ENCODE results near the gene RALGPS1.

RALGPS1 gene

GRCh38 chr9:127154003-127154389 is 239.4 kb downstream of the RALGPS1 start:
- Histone ChIP-seq H3K4me3 (ENCODE audit: low read length) (peak overlapping the region; percentile 19), H3K4me2 (ENCODE audit: low read length) (peak overlapping the region; percentile 58), H3K9ac (ENCODE audit: low read depth, low read length) (no peak overlapping the region), H3K4me1 (ENCODE audit: control insufficient read depth, insufficient read depth, low read length) (peaks cover 20% of the 10 kb centered on the region), H3K27me3 (ENCODE audit: control insufficient read depth, insufficient read depth, low read length) (peaks cover 17% of the 10 kb centered on the region), H3K9me3 (replicated peaks; ENCODE audit: low read length) (no peaks in the 10 kb centered on the region), H3K36me3 (ENCODE audit: insufficient read depth, low read length) (no peaks in the 10 kb centered on the region)

GRCh38 chr9:127154390-127155191 is 240.0 kb downstream of the RALGPS1 start:
- Histone ChIP-seq H3K4me2 (ENCODE audit: low read length) (peak overlapping the region; percentile 58), H3K4me1 (ENCODE audit: control insufficient read depth, insufficient read depth, low read length) (peaks cover 26% of the 10 kb centered on the region), H3K27me3 (ENCODE audit: control insufficient read depth, insufficient read depth, low read length) (peaks cover 11% of the 10 kb centered on the region), H3K36me3 (ENCODE audit: insufficient read depth, low read length) (no peaks in the 10 kb centered on the region), H3K9me3 (replicated peaks; ENCODE audit: low read length) (no peaks in the 10 kb centered on the region), H3K9ac (ENCODE audit: low read depth, low read length) (no peak overlapping the region), H3K4me3 (ENCODE audit: low read length) (peak overlapping the region; percentile 19)

DNA sequence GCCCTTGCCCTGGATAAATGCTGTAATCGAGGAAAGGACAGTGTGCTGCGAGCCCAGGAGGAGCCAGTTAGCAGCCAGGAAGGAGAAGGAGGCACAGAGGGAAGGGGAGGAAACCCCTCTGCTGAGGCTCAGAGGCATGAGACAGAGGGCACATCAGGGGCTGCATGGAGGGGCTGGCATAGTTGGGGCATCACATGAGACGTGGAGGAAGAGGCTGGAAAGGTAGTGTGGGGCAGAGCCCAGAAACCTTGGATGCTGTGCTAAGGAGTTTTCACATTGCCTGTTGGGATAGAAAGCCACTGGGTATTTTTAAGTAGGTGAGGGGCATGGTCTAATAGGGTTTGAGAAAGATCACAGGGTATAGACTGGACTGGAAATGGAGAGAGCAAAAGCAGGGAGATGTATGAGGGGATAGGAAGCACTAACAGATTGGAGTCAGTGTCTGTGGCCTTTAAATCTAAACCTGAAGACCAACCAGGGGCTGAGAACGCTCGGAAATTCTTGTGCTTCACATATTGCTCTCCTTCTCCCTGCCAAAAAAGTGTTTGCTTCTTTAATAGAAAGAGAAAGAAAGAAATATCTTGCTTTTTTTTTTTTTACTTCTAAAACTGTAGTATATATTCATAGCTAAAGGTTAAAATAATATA is 240.9 kb downstream of the RALGPS1 start:
- Histone ChIP-seq H3K4me1 (ENCODE audit: control insufficient read depth, insufficient read depth, low read length) (peaks cover 31% of the 10 kb centered on the region), H3K36me3 (ENCODE audit: insufficient read depth, low read length) (no peaks in the 10 kb centered on the region), H3K4me3 (ENCODE audit: low read length) (no peak overlapping the region), H3K27me3 (ENCODE audit: control insufficient read depth, insufficient read depth, low read length) (peaks cover 10% of the 10 kb centered on the region), H3K9ac (ENCODE audit: low read depth, low read length) (no peak overlapping the region), H3K4me2 (ENCODE audit: low read length) (peak overlapping the region; percentile 58), H3K9me3 (replicated peaks; ENCODE audit: low read length) (no peaks in the 10 kb centered on the region)

GRCh38 chr9:127158786-127159324 is 244.3 kb downstream of the RALGPS1 start:
- H3K36me3 ChIP-seq (ENCODE audit: insufficient read depth, low read length), result no peaks in the 10 kb centered on the region
- H3K27me3 ChIP-seq (ENCODE audit: control insufficient read depth, insufficient read depth, low read length), result no peaks in the 10 kb centered on the region

DNA sequence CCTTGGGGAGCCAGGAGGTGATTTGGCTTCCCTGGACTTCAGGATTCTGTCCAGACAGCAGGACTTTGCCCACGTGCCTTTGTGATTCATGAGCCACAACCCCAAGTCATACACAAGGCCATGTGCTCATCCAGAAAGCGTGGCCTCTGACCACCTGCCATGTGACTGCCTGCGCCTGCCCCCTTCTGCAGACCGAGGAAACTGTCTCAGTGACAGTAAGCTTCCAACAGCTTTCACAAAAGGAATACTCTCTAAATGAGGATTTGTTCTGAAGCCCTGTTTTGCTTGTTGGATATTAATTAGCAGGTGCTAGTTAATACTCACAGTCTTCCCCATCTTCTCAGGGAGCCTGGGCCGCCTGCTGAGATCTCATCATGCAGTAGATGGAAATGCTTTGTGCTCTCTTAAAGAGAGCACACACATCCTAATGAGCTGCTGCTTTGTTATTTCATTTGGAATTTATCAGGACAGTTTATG is 244.8 kb downstream of the RALGPS1 start:
- Histone ChIP-seq H3K9me3 (replicated peaks; ENCODE audit: low read length) (no peaks in the 10 kb centered on the region), H3K4me2 (ENCODE audit: low read length) (peak overlapping the region; percentile 22), H3K4me3 (ENCODE audit: low read length) (no peak overlapping the region), H3K9ac (ENCODE audit: low read depth, low read length) (peak overlapping the region; percentile 28), H3K4me1 (ENCODE audit: control insufficient read depth, insufficient read depth, low read length) (peaks cover 37% of the 10 kb centered on the region), H3K27me3 (ENCODE audit: control insufficient read depth, insufficient read depth, low read length) (no peaks in the 10 kb centered on the region), H3K36me3 (ENCODE audit: insufficient read depth, low read length) (no peaks in the 10 kb centered on the region)

More at GRCh38 chr9:127158786-127159324, 244.3 kb downstream of the RALGPS1 start:
- Histone ChIP-seq H3K4me3 (ENCODE audit: low read length) (no peak overlapping the region), H3K4me1 (ENCODE audit: control insufficient read depth, insufficient read depth, low read length) (peaks cover 42% of the 10 kb centered on the region), H3K9me3 (replicated peaks; ENCODE audit: low read length) (no peaks in the 10 kb centered on the region), H3K9ac (ENCODE audit: low read depth, low read length) (no peak overlapping the region), H3K4me2 (ENCODE audit: low read length) (peak overlapping the region; percentile 22)

DNA sequence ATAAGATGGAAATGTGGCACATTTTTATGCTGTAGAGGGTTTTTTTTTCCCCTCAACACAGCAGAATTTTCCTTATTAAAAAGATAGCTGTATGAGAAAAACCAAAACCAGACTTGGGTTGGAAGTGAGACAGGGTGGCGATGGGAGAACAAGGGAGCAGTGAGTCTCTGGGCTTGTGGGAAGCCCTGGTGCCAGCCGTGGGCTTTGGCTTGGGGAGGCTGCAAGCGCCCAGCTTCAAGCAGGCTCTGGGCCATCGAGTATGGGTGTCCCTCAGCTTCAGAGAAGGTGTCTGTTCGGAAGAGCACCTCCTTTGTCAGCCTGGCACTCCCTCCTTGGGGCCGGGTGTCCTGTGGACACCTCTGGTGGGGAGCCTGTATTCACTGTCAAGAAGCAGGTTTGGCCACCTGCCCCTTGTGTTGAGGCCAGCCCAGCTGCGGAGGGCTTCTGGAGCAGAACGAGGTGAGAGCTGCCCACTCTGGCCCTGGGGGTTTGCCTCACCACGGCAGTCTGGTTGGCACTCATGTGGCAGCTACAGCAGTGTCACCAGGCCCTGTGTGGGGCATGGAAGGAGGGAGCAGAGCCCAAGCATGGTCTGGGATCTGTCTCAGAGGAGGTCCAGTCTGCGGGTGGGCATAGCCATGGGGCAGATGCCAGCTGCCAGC is 245.5 kb downstream of the RALGPS1 start:
- H3K36me3 ChIP-seq (ENCODE audit: insufficient read depth, low read length), result no peaks in the 10 kb centered on the region
- H3K4me1 ChIP-seq (ENCODE audit: control insufficient read depth, insufficient read depth, low read length), result peaks cover 30% of the 10 kb centered on the region
- no peaks in the 10 kb centered on the region for H3K9me3 ChIP-seq (replicated peaks; ENCODE audit: low read length)
- H3K27me3 ChIP-seq (ENCODE audit: control insufficient read depth, insufficient read depth, low read length), result no peaks in the 10 kb centered on the region
- H3K4me3 ChIP-seq (ENCODE audit: low read length), result no peak overlapping the region
- H3K4me2 ChIP-seq (ENCODE audit: low read length), result no peak overlapping the region
- peak overlapping the region; percentile 28 for H3K9ac ChIP-seq (ENCODE audit: low read depth, low read length)

DNA sequence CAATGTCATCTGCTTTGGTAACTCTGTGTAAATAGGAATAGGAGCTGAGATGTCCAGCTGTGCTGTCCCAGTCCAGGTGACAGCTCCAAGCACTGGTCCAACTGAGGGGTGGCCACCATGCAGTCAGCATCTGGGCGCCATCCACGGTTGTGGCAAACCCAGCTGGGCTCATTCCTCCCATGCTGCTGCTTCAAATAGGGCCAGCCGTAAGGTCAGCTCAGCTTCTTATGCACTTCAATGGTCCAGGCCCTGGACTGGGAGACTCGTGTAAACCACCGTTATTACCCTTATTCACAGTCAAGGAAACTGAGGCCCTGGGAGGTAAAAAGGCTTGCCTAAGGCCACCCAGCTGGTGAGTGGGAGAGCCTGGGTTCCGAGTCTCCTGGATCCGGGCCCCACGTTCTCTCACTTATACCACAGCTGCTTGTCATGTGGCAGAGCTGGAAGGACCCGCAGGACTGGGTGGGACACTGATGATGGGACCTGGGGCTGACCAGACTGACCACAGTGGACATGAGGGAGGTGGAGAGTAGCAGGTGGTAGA is 246.6 kb downstream of the RALGPS1 start:
- Histone ChIP-seq H3K9me3 (replicated peaks; ENCODE audit: low read length) (no peaks in the 10 kb centered on the region), H3K9ac (ENCODE audit: low read depth, low read length) (no peak overlapping the region), H3K27me3 (ENCODE audit: control insufficient read depth, insufficient read depth, low read length) (no peaks in the 10 kb centered on the region), H3K4me2 (ENCODE audit: low read length) (no peak overlapping the region), H3K4me3 (ENCODE audit: low read length) (no peak overlapping the region), H3K4me1 (ENCODE audit: control insufficient read depth, insufficient read depth, low read length) (peaks cover 25% of the 10 kb centered on the region), H3K36me3 (ENCODE audit: insufficient read depth, low read length) (no peaks in the 10 kb centered on the region)

GRCh38 chr9:127162046-127162863 is 247.7 kb downstream of the RALGPS1 start:
- H3K9me3 ChIP-seq (replicated peaks; ENCODE audit: low read length), result no peaks in the 10 kb centered on the region
- H3K9ac ChIP-seq (ENCODE audit: low read depth, low read length), result no peak overlapping the region
- H3K36me3 ChIP-seq (ENCODE audit: insufficient read depth, low read length), result no peaks in the 10 kb centered on the region
- H3K4me3 ChIP-seq (ENCODE audit: low read length), result no peak overlapping the region
- peaks cover 35% of the 10 kb centered on the region for H3K4me1 ChIP-seq (ENCODE audit: control insufficient read depth, insufficient read depth, low read length)
- no peak overlapping the region for H3K4me2 ChIP-seq (ENCODE audit: low read length)
- no peaks in the 10 kb centered on the region for H3K27me3 ChIP-seq (ENCODE audit: control insufficient read depth, insufficient read depth, low read length)

DNA sequence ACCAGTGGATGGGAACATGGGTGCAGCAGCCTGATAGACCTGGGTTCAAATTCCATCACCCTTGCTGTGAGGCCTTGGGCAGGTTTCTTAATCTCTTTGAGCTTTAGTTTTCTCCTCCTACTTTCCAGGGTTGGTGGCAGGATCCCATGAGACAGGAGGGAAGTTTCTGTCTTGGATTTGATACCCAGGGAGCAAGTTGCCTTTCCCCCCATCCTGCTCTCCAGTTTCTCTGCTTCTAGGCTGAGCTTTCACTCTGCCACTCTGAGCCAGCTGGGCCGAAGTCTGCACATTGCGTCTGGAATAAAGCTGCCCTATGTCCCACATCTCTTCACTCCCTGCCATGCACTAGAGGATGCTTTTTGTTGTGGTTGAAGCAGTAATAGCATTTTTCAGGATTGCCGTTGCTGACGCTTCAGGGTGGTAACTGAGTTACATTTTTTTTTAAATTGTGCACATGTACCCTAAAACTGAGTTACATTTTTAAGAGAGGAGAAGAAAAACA is 248.3 kb downstream of the RALGPS1 start:
- Histone ChIP-seq H3K36me3 (ENCODE audit: insufficient read depth, low read length) (no peaks in the 10 kb centered on the region), H3K4me2 (ENCODE audit: low read length) (no peak overlapping the region), H3K9me3 (replicated peaks; ENCODE audit: low read length) (no peaks in the 10 kb centered on the region), H3K27me3 (ENCODE audit: control insufficient read depth, insufficient read depth, low read length) (no peaks in the 10 kb centered on the region), H3K9ac (ENCODE audit: low read depth, low read length) (no peak overlapping the region), H3K4me3 (ENCODE audit: low read length) (no peak overlapping the region), H3K4me1 (ENCODE audit: control insufficient read depth, insufficient read depth, low read length) (peaks cover 35% of the 10 kb centered on the region)

- Histone ChIP-seq H3K36me3 (ENCODE audit: insufficient read depth, low read length) (no peaks in the 10 kb centered on the region), H3K4me2 (ENCODE audit: low read length) (no peak overlapping the region), H3K27me3 (ENCODE audit: control insufficient read depth, insufficient read depth, low read length) (no peaks in the 10 kb centered on the region), H3K9me3 (replicated peaks; ENCODE audit: low read length) (no peaks in the 10 kb centered on the region), H3K4me3 (ENCODE audit: low read length) (no peak overlapping the region), H3K9ac (ENCODE audit: low read depth, low read length) (no peak overlapping the region), H3K4me1 (ENCODE audit: control insufficient read depth, insufficient read depth, low read length) (peaks cover 35% of the 10 kb centered on the region)
Measured at GRCh38 chr9:127163409-127163808, 248.8 kb downstream of the RALGPS1 start.
